Cardiac fibroblast (primary cell): ENCODE data around the gene PRLR.

Source experiments
- DNase-seq, 2 donors: peaks; one replicate each; pipeline versions ENCODE4 v3.0.0 to v3.0.0-alpha.2; 2010; ENCODE audit warnings: low read depth in 2 of 2
- H3K4me3 ChIP-seq, 2 donors: replicated peaks in 1 of 2; 1 replicate in 1 of 2; 2 replicates in 1 of 2; pipeline ENCODE4 v1.5.1; 2011; ENCODE audit warnings: low read depth in 2 of 2, low read length in 2 of 2, mild to moderate bottlenecking in 2 of 2, moderate library complexity in 1 of 2
- CTCF ChIP-seq: IDR thresholded peaks from one replicate; pipeline ENCODE4 v1.5.1; 2011; ENCODE audit warnings: low read depth, mild to moderate bottlenecking, low read length, inconsistent platforms

PRLR gene

GRCh38 chr5:35136386-35136785 lies 93.9 kb downstream of the PRLR start:
- no peak for TF ChIP-seq CTCF
- H3K4me3 ChIP-seq, result no peak overlapping the region
- DNase-seq, result peak; percentile 58 to 99

GRCh38 chr5:35135239-35135700 lies 95.0 kb downstream of the PRLR start:
- no peak overlapping the region for H3K4me3 ChIP-seq
- no peak for TF ChIP-seq CTCF
- DNase-seq, result no peak

- no peak for TF ChIP-seq CTCF
- no peak overlapping the region for H3K4me3 ChIP-seq
- no peak for DNase-seq
Observed at GRCh38 chr5:35134278-35135030, 95.8 kb downstream of the PRLR start.

- H3K4me3 ChIP-seq, result no peak overlapping the region
- peak in 1 of 2 donors; percentile 49 for DNase-seq
- TF ChIP-seq CTCF, result no peak
Observed at GRCh38 chr5:35133186-35133585, 97.1 kb downstream of the PRLR start.

GRCh38 chr5:35131723-35132122 lies 98.6 kb downstream of the PRLR start:
- TF ChIP-seq CTCF, result no peak
- no peak overlapping the region for H3K4me3 ChIP-seq
- peak in 1 of 2 donors; percentile 71 for DNase-seq

GRCh38 chr5:35129921-35130485 lies 100.3 kb downstream of the PRLR start:
- no peak overlapping the region for H3K4me3 ChIP-seq
- TF ChIP-seq CTCF, result no peak
- peak in 1 of 2 donors; percentile 58 for DNase-seq

- no peak overlapping the region for H3K4me3 ChIP-seq
- DNase-seq, result peak; percentile 74 to 85
- TF ChIP-seq CTCF, result no peak
Observed at GRCh38 chr5:35129276-35129675, 101.0 kb downstream of the PRLR start.
